ENCODE results near the gene PBX3.

Gene PBX3

DNA sequence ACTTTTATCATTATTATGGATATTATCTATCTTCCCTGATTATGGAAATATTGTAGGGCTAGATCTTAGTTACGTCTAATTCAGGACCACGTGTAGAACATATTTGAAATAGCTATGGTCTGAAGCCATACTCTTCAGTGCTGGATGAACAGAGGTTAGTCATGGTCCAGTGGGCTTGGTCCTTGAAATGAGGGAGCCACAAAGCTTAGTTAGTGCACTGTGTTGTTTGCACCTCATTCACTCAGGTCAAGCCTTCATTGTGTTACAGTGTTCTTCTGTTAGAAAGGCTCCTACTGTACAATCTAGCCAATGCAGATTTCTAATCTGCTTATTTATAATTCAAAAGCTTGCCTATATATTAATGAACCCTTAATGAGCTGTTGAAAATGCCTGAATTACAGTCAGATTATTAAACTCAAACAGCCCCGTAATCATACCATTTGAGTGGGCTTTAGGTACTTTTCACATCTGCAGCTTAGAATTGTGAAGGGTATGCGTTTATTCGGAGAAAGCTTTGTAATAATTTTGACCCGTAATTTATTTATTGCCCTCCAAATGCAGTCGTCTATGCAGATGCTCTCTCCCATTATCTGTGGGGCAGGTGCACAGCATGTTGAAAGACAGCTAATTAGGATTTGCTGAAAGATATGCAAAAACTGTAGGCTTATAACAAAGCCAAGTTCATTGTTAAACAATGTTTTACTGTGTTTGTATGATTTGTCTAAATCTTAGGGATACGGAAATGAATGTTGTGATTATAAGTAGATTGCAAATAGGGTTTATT, 164.9 kb downstream of the PBX3 start:
- DNase-seq, result no peak

DNA sequence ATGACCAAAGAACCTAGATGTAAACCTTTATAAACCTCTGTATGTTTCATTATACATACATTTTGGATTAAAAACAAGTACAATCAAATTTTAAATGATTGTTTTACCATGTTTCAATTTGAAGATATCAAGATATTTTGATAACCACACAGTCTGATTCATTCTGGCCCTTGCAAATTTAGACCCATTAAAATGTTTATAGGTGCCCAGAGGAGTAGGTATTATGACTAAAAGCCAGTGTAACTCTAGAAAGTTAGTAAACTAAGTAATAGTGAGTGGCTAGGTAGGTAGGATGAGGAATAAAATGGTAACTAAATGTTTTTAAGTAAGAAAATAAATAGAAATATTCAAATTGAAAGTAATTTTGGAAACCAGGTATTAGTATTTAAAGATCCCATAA, 165.5 kb downstream of the PBX3 start:
- DNase-seq, result no peak

DNA sequence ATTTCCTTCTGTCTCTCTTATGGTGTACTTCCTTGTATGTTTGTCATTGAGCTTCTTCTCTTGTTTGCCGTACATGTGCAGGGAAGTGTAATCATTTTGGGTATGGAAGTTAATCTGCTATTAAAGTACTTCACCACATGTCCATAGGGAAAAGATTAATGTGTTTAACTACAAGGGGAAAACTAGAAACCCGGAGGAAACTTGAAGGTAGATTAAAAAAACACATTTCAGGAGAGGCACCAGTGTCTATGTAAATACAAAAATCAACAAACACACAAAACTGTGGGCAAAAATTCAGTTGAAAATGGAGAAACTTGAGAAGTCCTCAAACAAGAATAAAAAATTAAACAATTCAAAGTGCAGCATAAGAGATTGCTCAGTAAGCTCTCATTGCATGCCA, 166.4 kb downstream of the PBX3 start:
- DNase-seq, result no peak

DNA sequence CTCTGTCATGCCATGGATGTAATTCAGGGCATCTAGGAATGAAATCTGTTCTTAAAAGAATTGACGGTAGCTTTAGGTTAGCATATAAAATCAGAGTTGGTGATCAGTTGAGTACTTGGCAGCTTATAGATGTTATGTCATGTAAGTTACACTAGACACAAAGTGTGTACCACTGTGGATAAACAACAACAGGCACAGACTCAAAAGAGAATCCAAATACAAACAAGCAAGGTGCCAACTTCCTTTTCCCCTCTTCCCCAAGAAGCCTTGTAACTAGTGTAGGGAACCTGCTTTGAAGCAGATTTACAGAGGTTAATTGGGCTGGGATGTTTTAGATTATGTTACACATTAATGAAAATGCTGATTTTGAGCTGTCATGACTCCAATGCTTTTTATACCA, 167.2 kb downstream of the PBX3 start:
- no peak for DNase-seq

DNA sequence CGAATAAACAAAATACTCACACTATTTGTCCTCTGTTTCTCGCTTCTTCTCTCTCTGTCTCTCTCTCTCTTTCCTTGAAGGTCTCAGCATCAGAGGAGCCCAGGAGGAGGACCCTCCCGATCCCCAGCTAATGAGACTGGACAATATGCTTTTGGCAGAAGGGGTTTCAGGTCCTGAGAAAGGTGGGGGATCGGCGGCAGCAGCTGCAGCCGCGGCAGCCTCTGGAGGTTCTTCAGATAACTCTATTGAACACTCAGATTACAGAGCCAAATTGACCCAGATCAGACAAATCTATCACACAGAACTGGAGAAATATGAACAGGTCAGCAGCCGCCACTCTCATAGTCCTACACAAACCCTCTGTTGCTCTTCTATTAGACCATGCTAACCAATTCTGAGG, 168.4 kb downstream of the PBX3 start:
- DNase-seq, result no peak

DNA sequence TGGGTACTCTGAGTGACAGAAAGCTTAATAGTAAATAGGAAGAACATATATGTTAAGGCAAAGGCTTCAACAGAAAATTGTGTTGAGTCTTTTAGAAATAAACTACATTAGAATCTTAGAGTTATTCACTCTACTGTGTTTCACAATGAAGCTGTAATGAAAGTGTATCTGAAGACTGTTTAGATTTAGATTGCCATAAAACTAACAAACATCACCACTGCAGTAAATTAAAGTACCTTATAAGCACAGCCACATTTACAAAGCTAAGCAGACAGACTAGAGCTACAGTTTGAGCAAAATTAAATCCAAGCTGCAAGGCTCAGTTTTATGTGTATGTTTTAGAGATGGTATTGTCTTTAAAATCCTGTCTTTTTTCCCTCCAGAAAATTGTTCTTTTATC, 172.4 kb downstream of the PBX3 start:
- DNase-seq, result no peak

DNA sequence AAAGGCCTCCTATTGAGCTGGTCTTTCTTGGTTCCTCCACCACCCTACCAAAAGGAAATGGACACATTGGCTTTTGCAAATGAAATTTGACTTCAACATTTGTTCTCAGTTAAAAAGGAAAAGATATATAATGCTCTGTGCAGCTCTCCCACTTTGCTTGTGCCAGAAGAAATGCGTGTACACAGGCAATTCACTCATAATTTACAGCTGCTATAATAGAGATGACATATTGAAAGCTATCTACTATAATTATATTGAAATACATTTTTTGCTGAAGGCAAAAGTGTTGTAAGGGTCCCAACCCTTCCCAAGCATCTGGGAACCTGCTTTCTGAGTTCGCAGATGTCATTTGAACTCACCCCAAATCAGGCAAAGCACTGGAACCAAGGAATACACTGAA, 173.2 kb downstream of the PBX3 start:
- no peak for DNase-seq

DNA sequence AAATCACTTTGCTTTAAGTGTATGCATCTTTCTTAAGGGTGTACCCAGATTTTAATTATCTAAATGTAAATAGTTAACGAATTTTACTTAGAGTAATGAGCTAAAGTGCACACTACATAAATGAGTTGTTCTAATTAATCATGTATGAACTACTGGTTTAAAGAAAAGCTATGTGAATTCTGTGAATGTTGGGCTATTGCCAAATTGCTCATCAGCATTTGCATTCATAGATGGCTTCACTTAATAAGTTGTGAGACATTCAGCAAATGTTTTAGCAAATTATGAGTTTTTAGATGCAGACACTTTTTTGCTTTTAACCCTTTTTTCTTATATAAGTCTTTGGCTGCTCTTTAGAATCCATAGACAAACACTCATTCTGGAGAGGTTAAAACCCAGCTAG, 175.7 kb downstream of the PBX3 start:
- no peak for DNase-seq

DNA sequence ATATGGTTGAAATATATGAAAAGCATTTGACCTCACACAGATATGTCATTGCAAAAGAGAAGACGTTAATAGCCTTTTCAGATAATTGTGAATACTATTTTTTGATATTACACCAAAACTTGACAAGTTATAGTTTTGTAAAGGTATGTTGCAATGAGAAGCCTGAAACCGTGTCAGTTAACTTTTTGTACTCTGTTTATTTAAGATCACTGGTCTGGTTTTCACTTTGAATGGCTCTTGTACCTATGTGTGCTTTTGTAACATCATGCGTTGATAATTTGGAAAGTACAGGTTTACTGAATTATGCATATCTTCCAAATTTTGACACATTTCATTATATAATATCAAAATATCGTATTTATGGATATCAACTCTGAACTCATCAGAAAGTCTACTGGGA, 177.2 kb downstream of the PBX3 start:
- DNase-seq, result no peak

DNA sequence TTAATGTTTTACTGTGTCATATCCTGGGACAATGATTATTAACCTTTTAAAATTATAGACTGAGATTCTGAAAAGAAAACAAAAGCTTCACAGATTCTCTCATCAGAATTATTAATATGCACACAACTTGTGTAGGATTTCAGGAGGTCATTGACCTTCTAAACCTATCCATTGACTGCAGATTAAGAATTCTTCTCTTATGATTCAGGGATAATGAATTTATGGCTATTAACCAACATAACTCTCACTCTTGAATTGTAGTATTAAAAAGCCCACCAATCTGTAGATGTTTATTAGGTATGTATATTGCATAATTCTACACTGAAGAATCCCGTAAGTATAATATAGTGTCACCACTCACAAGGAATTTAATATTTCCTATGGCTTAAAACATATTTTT, 179.8 kb downstream of the PBX3 start:
- no peak for DNase-seq

DNA sequence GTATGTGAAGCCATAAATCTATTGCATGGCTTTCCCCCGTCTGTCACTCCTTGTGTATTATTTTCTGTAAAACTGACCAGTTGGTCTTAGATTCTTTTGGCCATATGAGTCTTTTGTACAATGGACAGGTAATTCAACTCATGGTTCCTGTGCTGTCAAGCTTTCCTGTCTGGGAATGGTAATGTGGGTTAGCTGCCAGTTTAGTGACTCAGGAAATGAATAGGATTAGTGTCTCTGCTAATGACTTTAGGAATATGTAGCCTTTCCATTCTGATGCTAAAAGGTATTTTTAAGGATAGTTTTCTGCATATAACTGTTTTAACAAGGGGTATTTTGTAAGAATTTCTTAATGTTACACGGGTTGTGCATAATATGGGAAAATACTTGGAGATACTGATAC, 182.7 kb downstream of the PBX3 start:
- DNase-seq, result no peak

DNA sequence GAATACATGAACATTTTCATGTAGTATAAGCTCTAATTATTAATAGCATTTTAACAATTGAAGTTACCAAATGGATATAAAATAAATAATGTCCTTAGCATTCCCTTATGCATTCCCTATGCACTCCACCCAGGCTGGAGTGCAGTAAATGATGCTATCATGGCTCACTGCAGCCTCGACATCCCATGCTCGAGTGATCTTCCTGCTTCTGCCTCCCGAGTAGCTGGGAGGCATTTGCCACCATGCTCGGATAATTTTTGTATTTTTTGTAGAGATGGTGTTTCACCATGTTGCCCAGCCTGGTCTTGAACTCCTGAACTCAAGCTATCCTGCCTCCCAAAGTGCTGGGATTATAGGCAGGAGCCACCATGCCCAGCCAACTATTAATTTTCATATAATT, 184.0 kb downstream of the PBX3 start:
- DNase-seq, result no peak

DNA sequence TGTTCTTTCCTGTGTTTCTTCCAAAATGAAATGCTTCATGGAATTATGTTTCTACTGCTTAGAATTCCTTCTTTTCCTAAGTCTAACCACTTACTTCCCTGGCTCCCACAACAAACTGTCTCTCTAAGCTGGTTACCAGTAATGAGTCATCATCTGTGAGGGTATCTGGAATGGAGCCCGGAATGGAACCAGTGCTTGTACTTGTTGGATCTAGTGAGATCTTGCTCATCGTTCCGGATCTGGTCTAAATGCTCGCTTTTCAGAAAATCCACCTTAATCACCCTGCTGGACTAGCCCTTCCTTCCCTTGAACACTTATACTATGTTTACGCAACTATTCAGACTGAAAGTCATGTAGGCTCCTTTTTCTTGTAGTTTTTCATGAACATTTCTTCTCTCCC, 184.8 kb downstream of the PBX3 start:
- DNase-seq, result no peak

DNA sequence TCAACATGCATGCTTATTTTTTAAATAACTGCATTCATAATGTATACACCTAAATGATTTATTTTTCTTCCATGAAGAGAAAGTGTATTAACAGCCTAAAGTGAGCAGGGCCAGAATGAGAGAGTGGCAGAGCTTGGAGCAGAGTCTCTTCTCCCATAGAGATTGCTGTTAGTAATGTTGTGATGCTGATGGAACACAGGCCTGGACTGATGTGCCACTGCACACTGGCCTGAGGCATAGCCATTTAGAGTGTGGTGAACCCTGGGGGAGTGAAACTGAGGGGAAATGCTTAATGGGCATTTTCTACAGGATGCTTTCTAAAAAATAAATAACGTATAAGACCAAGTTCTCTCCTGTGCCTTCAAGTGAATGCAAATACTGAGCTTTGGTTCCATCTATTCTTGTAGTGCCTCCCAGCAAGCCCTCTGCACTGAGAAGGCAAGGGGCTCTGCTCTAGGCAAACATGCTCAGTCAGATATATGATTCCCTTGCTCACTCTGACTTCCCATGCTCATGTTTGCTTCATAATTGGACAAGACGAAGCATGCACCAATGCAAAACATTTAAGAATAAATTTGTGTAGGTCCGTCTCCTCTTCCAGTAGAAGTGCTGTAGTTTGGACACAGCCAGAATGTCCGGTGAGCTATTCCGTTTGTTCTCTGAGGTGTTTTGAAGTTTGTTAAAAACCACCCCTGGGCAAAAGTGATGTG, 185.7 kb downstream of the PBX3 start:
- DNase-seq, result no peak

DNA sequence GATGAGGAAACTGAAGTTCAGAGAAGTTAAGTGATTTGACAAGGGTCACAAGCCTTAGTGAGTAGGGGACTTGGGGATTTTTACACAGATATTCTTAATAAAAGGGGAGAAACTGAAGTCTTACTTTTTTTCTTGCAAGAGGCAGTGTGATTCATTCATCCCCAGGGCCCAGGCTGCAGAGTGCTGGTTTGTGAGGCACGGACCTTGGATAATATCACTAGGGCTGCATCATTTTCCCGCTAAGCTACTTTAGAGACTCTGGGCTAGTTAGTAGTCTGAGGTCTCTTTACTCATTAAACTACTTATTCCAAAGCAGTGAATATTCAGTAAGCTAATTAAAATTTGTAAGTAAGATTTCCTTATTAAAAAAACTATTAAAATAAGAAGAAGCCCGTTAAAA, 195.0 kb downstream of the PBX3 start:
- DNase-seq, result no peak

DNA sequence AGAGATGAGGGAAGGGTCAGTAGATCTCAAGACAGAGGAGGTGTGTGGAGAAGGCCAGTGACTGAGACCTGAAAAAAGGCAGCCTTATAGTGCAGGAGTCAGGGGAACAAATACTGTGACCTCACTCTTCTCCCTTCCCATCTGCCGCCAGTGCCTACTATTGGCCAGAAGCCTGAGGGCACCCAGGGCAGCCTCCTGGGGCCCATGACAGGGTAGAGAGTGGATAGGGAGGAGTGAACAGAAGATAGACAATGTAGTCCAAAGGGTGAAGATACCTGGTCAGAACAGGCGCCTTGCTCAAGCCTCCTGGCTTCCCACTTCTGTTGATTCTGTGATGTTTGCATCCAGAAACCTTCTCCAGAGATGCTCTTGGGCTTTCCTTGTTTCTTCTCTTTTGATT, 196.7 kb downstream of the PBX3 start:
- DNase-seq, result no peak

DNA sequence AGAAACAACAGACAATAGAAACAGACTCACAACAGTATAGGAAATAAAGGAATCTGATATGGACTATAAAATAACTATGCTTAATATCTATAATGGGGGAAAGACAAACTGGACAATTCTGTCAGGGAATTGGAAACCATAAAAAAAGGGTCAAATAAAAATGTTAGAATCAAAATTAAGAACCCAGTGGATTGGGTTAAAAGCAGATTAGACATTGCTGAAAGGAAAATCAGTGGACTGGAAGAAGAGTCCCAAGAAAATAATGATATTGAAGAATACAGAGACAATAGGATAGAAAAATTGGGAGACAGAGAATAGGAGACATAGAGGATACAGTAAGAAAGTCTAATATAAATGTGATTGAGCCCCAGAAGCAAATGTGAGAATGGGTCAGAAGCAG, 199.2 kb downstream of the PBX3 start:
- no peak for DNase-seq

DNA sequence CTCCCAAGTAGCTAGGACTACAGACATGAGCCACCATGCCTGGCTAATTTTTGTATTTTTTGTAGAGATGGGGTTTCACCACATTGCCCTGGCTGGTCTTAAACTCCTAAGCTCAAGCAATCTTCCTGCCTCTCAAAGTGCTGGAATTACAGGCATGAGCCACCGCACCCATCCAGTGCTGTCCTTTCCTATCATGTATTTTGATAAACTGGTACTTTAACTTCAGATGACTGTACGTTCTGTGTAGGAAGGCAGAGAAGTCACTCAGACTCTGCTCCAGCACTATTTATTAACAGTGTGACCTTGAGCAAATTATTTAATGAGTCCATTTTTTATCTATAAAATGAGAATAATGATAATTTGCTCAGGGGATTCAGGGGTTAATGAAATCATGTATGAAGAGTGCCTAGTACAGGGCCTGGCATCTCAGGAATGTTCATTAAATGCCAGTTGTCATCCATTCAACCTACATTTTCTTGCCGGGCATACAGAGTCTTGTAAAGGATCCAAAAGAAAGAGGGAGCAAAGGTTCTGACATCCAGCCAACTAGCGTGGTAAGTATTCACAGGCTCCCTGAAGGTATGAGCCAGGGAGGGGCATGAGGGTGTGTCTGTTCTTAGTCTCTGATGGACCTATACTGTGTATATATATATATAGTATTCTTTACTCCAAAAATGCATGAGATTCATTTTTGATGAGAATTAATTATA, 201.9 kb downstream of the PBX3 start:
- DNase-seq, result no peak

DNA sequence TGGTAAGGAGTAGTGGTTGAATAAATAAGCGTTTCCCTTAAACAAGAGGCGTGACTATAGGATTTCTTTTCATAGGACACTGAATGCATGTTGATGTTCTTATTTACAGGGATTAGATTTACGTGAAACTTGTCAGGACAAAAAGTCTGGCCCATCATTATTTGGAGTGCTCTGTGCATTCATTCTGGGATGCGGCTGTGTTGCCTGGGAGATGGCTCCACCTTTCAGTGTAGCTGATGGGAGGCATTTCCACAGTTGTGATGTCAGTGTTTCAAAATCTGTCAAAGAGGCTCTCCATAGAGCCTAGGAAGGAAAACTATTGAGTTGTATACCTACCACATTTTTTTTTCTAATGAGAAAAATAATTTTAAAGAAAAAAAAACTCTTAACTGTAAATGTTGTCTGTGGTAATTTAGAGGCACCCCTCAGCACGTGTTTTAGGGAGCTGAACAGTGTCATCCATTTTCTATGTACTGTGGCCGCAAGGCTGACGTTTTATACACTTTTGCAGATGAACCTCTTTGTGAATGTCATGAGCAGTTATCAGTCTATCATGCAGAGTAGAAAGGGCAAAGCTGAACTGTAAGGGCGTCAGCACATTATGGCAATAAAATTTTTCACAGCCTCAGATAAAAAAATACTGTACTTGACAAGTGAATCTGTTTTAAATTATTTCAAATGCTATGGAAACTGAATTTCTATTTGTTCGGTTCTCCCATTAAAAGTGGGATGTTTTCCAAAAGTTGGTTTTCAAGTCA, 202.7 kb downstream of the PBX3 start:
- no peak for DNase-seq

DNA sequence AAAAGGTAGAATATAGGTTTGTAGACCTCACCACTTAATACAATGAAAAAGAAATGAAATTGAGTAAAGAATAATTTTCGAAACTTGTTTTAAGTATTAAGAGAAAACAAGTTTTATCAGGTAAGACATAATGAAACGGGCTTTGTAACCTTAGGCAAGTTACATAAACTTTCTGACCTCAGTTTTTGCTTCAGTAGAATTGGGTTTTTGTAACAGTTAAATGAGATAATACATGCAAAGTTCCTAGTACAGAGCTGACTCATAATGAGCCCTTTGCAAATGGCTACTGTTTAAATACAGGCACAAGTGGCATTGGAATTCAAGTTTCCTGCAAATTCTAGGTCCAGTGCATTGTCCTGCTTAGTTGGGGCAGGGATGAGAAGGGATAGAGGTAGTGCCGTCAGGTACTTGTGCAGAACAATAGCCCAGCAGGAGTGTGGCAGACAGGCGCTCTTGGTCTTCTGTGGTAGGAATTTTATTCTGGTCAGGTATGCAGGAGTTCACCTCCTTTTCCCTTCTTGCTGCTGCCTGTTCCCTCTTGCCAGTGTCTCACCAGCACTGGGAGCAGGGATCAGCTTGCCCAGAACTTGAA, 203.8 kb downstream of the PBX3 start:
- no peak for DNase-seq

DNA sequence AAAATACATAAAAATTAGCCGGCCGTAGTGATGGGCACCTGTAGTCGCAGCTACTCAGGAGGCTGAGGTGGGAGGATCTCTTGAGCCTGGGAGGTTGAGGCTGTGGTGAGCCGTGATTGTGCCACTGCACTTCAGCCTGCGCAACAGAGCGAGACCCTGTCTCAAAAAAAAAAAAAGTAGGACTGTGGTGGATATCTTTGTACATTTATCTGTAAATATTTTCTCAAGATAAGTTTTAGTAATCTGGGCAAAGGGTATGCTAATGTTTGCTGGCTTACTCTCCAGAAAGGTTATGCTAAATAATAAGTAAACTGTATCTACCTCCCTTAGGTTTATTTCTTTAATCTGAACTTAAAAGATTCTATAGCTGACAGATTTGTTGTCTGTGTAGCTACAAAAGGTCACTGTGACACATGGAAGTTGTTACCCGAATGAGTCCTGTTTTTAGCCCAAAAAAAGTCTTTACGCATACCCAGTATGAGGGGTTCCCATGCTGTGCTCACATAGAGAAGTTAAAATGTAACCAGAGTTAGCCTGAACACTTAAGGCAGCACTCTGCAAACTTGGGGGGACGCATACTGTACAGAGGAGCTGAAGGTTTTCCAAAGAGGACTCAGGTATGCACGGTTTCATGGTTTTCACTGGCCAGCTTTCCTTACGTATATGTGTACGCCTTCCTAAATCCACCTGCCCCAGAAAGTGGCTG, 206.3 kb downstream of the PBX3 start:
- no peak for DNase-seq

DNA sequence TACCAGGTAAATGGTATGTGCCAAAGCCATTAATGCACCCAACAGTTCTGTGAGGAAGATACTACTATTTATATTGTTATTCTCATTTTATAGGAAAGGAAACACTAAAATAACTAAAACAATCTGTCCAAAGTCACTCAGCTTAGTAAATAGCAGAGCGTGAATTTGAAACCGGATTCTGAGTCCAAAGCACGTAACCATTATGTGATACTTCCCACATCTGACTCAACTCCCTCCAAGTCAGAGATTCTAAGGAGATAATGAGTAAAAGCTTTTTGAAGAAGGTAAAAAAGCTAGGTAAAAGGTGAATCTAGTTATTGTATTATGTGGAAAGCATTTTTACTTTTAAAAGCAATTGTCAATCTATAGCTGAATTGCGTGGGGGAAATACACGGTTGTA, 208.9 kb downstream of the PBX3 start:
- peak; percentile 5 for DNase-seq

All from activated CD4-positive, alpha-beta T cell treated with anti-CD3 and anti-CD28 coated beads, Interleukin-2, amount 50 U/mL, for 16 hours (primary cell).